Measurements from ENCODE around the gene PSMC3IP.

Gene PSMC3IP

GRCh38 chr17:42566883-42567573, 10.5 kb downstream of the PSMC3IP start, which contains the start of gene MLX (continued):
- TF ChIP-seq REST (tag by site-specific recombination; IDR thresholded peaks at IDR 0.05) (no peak), ZNF169 (tag by site-specific recombination; IDR thresholded peaks at IDR 0.05) (no peak), PRDM2 (tag by site-specific recombination; IDR thresholded peaks at IDR 0.05; ENCODE audit: borderline replicate concordance) (peak; percentile 95; the same call in 1 of the 2 replicates), ZNF157 (tag by site-specific recombination; IDR thresholded peaks at IDR 0.05) (no peak), SP3 (tag by site-specific recombination; IDR thresholded peaks at IDR 0.05) (peak; percentile 46; the same call in 1 of the 2 replicates), REPIN1 (tag by site-specific recombination; IDR thresholded peaks at IDR 0.05; ENCODE audit: low read depth) (0 out of 2 replicates have a peak, but pooled peaks have one; percentile 70), YY2 (tag by site-specific recombination; IDR thresholded peaks at IDR 0.05) (peak; percentile 89; the same call in 1 of the 2 replicates), SP7 (tag by site-specific recombination; IDR thresholded peaks at IDR 0.05) (peak; percentile 75), ZNF629 (tag by site-specific recombination; IDR thresholded peaks at IDR 0.05) (peak; percentile 63), ZBTB7A (tag by site-specific recombination; IDR thresholded peaks at IDR 0.05; ENCODE audit: low read depth) (peak; percentile 73), ZNF146 (tag by site-specific recombination; IDR thresholded peaks at IDR 0.05) (peak; percentile 27; the same call in 1 of the 2 replicates), SP2 (tag by site-specific recombination; IDR thresholded peaks at IDR 0.05) (peak; percentile 83), ZSCAN16 (tag by site-specific recombination; IDR thresholded peaks at IDR 0.05) (no peak)
- TF ChIP-seq, protein P1, sequence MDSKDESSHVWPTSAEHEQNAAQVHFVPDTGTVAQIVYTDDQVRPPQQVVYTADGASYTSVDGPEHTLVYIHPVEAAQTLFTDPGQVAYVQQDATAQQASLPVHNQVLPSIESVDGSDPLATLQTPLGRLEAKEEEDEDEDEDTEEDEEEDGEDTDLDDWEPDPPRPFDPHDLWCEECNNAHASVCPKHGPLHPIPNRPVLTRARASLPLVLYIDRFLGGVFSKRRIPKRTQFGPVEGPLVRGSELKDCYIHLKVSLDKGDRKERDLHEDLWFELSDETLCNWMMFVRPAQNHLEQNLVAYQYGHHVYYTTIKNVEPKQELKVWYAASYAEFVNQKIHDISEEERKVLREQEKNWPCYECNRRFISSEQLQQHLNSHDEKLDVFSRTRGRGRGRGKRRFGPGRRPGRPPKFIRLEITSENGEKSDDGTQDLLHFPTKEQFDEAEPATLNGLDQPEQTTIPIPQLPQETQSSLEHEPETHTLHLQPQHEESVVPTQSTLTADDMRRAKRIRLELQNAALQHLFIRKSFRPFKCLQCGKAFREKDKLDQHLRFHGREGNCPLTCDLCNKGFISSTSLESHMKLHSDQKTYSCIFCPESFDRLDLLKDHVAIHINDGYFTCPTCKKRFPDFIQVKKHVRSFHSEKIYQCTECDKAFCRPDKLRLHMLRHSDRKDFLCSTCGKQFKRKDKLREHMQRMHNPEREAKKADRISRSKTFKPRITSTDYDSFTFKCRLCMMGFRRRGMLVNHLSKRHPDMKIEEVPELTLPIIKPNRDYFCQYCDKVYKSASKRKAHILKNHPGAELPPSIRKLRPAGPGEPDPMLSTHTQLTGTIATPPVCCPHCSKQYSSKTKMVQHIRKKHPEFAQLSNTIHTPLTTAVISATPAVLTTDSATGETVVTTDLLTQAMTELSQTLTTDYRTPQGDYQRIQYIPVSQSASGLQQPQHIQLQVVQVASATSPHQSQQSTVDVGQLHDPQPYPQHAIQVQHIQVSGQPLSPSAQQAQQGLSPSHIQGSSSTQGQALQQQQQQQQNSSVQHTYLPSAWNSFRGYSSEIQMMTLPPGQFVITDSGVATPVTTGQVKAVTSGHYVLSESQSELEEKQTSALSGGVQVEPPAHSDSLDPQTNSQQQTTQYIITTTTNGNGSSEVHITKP (tag by site-specific recombination; IDR thresholded peaks at IDR 0.05): peak; percentile 97
- TF ChIP-seq, protein P2, sequence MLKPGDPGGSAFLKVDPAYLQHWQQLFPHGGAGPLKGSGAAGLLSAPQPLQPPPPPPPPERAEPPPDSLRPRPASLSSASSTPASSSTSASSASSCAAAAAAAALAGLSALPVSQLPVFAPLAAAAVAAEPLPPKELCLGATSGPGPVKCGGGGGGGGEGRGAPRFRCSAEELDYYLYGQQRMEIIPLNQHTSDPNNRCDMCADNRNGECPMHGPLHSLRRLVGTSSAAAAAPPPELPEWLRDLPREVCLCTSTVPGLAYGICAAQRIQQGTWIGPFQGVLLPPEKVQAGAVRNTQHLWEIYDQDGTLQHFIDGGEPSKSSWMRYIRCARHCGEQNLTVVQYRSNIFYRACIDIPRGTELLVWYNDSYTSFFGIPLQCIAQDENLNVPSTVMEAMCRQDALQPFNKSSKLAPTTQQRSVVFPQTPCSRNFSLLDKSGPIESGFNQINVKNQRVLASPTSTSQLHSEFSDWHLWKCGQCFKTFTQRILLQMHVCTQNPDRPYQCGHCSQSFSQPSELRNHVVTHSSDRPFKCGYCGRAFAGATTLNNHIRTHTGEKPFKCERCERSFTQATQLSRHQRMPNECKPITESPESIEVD (tag by site-specific recombination; IDR thresholded peaks at IDR 0.05): no peak
- TF ChIP-seq, protein P3, sequence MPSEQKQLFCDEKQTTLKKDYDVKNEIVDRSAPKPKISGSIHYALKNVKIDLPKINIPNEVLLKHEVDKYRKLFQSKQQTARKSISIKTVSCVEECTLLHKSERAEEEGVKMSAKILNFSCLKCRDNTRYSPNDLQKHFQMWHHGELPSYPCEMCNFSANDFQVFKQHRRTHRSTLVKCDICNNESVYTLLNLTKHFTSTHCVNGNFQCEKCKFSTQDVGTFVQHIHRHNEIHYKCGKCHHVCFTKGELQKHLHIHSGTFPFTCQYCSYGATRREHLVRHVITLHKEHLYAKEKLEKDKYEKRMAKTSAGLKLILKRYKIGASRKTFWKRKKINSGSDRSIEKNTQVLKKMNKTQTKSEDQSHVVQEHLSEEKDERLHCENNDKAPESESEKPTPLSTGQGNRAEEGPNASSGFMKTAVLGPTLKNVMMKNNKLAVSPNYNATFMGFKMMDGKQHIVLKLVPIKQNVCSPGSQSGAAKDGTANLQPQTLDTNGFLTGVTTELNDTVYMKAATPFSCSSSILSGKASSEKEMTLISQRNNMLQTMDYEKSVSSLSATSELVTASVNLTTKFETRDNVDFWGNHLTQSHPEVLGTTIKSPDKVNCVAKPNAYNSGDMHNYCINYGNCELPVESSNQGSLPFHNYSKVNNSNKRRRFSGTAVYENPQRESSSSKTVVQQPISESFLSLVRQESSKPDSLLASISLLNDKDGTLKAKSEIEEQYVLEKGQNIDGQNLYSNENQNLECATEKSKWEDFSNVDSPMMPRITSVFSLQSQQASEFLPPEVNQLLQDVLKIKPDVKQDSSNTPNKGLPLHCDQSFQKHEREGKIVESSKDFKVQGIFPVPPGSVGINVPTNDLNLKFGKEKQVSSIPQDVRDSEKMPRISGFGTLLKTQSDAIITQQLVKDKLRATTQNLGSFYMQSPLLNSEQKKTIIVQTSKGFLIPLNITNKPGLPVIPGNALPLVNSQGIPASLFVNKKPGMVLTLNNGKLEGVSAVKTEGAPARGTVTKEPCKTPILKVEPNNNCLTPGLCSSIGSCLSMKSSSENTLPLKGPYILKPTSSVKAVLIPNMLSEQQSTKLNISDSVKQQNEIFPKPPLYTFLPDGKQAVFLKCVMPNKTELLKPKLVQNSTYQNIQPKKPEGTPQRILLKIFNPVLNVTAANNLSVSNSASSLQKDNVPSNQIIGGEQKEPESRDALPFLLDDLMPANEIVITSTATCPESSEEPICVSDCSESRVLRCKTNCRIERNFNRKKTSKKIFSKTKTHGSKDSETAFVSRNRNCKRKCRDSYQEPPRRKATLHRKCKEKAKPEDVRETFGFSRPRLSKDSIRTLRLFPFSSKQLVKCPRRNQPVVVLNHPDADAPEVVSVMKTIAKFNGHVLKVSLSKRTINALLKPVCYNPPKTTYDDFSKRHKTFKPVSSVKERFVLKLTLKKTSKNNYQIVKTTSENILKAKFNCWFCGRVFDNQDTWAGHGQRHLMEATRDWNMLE (tag by site-specific recombination; conservative IDR thresholded peaks at IDR 0.05; ENCODE audit: low read depth): peak; percentile 19; the same call in 1 of the 2 replicates
- TF ChIP-seq, protein P4, sequence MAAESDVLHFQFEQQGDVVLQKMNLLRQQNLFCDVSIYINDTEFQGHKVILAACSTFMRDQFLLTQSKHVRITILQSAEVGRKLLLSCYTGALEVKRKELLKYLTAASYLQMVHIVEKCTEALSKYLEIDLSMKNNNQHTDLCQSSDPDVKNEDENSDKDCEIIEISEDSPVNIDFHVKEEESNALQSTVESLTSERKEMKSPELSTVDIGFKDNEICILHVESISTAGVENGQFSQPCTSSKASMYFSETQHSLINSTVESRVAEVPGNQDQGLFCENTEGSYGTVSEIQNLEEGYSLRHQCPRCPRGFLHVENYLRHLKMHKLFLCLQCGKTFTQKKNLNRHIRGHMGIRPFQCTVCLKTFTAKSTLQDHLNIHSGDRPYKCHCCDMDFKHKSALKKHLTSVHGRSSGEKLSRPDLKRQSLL (tag by site-specific recombination; IDR thresholded peaks at IDR 0.05): peak; percentile 93
